WTC11 (cell line): ENCODE data around the gene LILRB3. TPM values are rescaled to one million over a fixed set of nuclear protein-coding genes. Genes with fewer than 3 reads are reported as not detected.

Experiments
- CREM ChIP-seq: sonication (generic); formaldehyde crosslinking; IDR thresholded peaks from 2 replicates; pipeline ENCODE4 v1.8.1; 2022; ENCODE audit warnings: mild to moderate bottlenecking, missing genetic modification reagents, moderate library complexity
- EMX1 ChIP-seq: fragments of 250-450 bp; sonication (Bioruptor Pico); IDR thresholded peaks from 2 replicates; pipeline ENCODE4 v1.8.0; 2021; ENCODE audit warnings: mild to moderate bottlenecking
- ETV6 ChIP-seq: sonication (generic); formaldehyde crosslinking; IDR thresholded peaks from 2 replicates; pipeline ENCODE4 v1.8.1; 2022; ENCODE audit warnings: mild to moderate bottlenecking, missing genetic modification reagents
- FOXJ3 ChIP-seq: sonication (generic); formaldehyde crosslinking; IDR thresholded peaks from 2 replicates; pipeline ENCODE4 v1.9.0; 2021; ENCODE audit warnings: missing genetic modification reagents, mild to moderate bottlenecking, borderline replicate concordance
- FOXP1 ChIP-seq: sonication (generic); formaldehyde crosslinking; IDR thresholded peaks from 2 replicates; pipeline ENCODE4 v1.8.0; 2022; ENCODE audit warnings: missing genetic modification reagents, mild to moderate bottlenecking, moderate library complexity, borderline replicate concordance
- HMGA2 ChIP-seq: fragments of 250-450 bp; sonication (Bioruptor Pico); IDR thresholded peaks from 2 replicates; pipeline ENCODE4 v1.4.0; 2021; ENCODE audit warnings: mild to moderate bottlenecking, moderate library complexity
- JAZF1 ChIP-seq: fragments of 250-450 bp; sonication (Bioruptor Pico); IDR thresholded peaks from 2 replicates; pipeline ENCODE4 v1.9.0; 2021; ENCODE audit warnings: moderate library complexity, mild to moderate bottlenecking, inconsistent platforms
- JUN ChIP-seq: sonication (generic); formaldehyde crosslinking; IDR thresholded peaks from 2 replicates; pipeline ENCODE4 v1.8.0; 2023; ENCODE audit warnings: mild to moderate bottlenecking, missing genetic modification reagents
- MXD4 ChIP-seq: fragments of 250-450 bp; sonication (Bioruptor Pico); IDR thresholded peaks from 2 replicates; pipeline ENCODE4 v1.8.0; 2021; ENCODE audit warnings: mild to moderate bottlenecking, moderate library complexity, borderline replicate concordance
- MYBL2 ChIP-seq: sonication (generic); formaldehyde crosslinking; IDR thresholded peaks from 2 replicates; pipeline ENCODE4 v1.8.1; 2023; ENCODE audit warnings: mild to moderate bottlenecking, moderate library complexity, missing genetic modification reagents
- NR1H2 ChIP-seq: sonication (generic); formaldehyde crosslinking; IDR thresholded peaks from 2 replicates; pipeline ENCODE4 v1.9.0; 2021; ENCODE audit warnings: mild to moderate bottlenecking, moderate library complexity, missing genetic modification reagents
- NR2C2 ChIP-seq: sonication (generic); formaldehyde crosslinking; IDR thresholded peaks from 2 replicates; pipeline ENCODE4 v1.8.0; 2022; ENCODE audit warnings: mild to moderate bottlenecking, missing genetic modification reagents
- NR3C1 ChIP-seq: sonication (generic); formaldehyde crosslinking; conservative IDR thresholded peaks from 2 replicates; pipeline ENCODE4 v1.8.1; 2023; ENCODE audit warnings: low read depth, mild to moderate bottlenecking, missing genetic modification reagents
- SP1 ChIP-seq: sonication (generic); formaldehyde crosslinking; conservative IDR thresholded peaks from 2 replicates; pipeline ENCODE4 v1.8.1; 2022; ENCODE audit warnings: missing genetic modification reagents
- TCF7 ChIP-seq: sonication (generic); formaldehyde crosslinking; IDR thresholded peaks from 2 replicates; pipeline ENCODE4 v1.8.0; 2022; ENCODE audit warnings: mild to moderate bottlenecking, low read depth, missing genetic modification reagents, moderate library complexity
- TEAD1 ChIP-seq: sonication (generic); formaldehyde crosslinking; IDR thresholded peaks from 2 replicates; pipeline ENCODE4 v1.8.0; 2022; ENCODE audit warnings: mild to moderate bottlenecking, missing genetic modification reagents
- ZNF121 ChIP-seq: sonication (generic); formaldehyde crosslinking; IDR thresholded peaks from 2 replicates; pipeline ENCODE4 v1.8.0; 2023; ENCODE audit warnings: missing genetic modification reagents
- ZNF138 ChIP-seq: sonication (generic); formaldehyde crosslinking; conservative IDR thresholded peaks from 2 replicates; pipeline ENCODE4 v1.8.1; 2022; ENCODE audit warnings: mild to moderate bottlenecking, moderate library complexity, missing genetic modification reagents
- ZNF219 ChIP-seq: sonication (generic); formaldehyde crosslinking; IDR thresholded peaks from 2 replicates; pipeline ENCODE4 v1.8.0; 2023; ENCODE audit warnings: missing genetic modification reagents, mild to moderate bottlenecking, borderline replicate concordance
- ZNF317 ChIP-seq: sonication (generic); formaldehyde crosslinking; IDR thresholded peaks from 2 replicates; pipeline ENCODE4 v1.8.1; 2023; ENCODE audit warnings: low read depth, mild to moderate bottlenecking, moderate library complexity, missing genetic modification reagents, borderline replicate concordance
- ZNF671 ChIP-seq: fragments of 250-450 bp; sonication (Bioruptor Pico); IDR thresholded peaks from 2 replicates; pipeline ENCODE4 v1.8.0; 2021; ENCODE audit warnings: mild to moderate bottlenecking
- total RNA-seq: library from RNA; stranded (reverse); gene quantifications from 3 replicates; pipeline ENCODE4 v1.2.3, GENCODE V29; 2021
- TF ChIP-seq, protein P1 (sequence below): sonication (generic); formaldehyde crosslinking; IDR thresholded peaks from 2 replicates; pipeline ENCODE4 v1.8.1; 2023; ENCODE audit warnings: mild to moderate bottlenecking, moderate library complexity, missing genetic modification reagents
- TF ChIP-seq, protein P2 (sequence below): sonication (generic); formaldehyde crosslinking; IDR thresholded peaks from 2 replicates; pipeline ENCODE4 v1.8.0; 2022; ENCODE audit warnings: mild to moderate bottlenecking, missing genetic modification reagents
- TF ChIP-seq, protein P3 (sequence below): sonication (generic); formaldehyde crosslinking; IDR thresholded peaks from 2 replicates; pipeline ENCODE4 v1.8.1; 2023; ENCODE audit warnings: mild to moderate bottlenecking, missing genetic modification reagents, moderate library complexity
- TF ChIP-seq, protein P4 (sequence below): sonication (generic); formaldehyde crosslinking; IDR thresholded peaks from 2 replicates; pipeline ENCODE4 v1.8.1; 2022; ENCODE audit warnings: mild to moderate bottlenecking, moderate library complexity, missing genetic modification reagents
- TF ChIP-seq, protein P5 (sequence below): fragments of 200-600 bp; IDR thresholded peaks from 2 replicates; pipeline ENCODE4 v1.8.0; 2022; ENCODE audit warnings: antibody characterized with exemption
- TF ChIP-seq, protein P6 (sequence below): fragments of 250-450 bp; sonication (Bioruptor Pico); IDR thresholded peaks from 2 replicates; pipeline ENCODE4 v1.9.0; 2021; ENCODE audit warnings: mild to moderate bottlenecking
- TF ChIP-seq, protein P7 (sequence below): sonication (generic); formaldehyde crosslinking; IDR thresholded peaks from 2 replicates; pipeline ENCODE4 v1.8.1; 2022; ENCODE audit warnings: missing genetic modification reagents, borderline replicate concordance

Gene LILRB3
- total RNA-seq, 1 experiment from 2014 or later = not detected

DNA sequence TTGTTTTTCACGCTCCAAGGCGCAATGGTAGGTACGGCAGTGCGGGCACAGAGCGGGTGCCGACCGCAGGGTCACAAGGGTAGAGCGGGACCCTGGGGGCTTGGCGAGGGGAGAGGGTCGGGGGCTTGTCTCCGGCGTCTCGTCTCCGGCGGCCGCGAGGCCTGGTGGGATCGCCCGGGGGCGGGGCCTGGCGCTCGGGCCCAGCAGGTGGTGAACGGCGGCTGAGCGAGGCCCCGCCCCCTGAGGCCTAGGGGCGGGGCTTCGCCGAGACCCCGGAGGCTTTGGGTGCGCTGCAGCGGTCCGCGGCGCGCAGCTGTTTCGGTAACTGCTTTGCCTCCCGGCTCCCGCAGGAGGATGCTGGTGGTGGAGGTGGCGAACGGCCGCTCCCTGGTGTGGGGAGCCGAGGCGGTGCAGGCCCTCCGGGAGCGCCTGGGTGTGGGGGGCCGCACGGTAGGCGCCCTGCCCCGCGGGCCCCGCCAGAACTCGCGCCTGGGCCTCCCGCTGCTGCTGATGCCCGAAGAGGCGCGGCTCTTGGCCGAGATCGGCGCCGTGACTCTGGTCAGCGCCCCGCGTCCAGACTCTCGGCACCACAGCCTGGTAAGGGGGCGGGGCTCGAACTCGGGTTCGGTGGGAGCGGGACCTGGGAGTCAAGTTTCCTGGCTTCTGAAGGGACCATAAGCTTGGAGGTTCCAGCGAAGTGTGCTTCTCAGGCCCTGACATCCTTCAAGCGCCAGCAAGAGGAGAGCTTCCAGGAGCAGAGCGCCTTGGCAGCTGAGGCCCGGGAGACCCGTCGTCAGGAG lies 31.6 kb downstream of the LILRB3 start, which contains the start of gene TSEN34 (continued):
- TF ChIP-seq, protein P1, sequence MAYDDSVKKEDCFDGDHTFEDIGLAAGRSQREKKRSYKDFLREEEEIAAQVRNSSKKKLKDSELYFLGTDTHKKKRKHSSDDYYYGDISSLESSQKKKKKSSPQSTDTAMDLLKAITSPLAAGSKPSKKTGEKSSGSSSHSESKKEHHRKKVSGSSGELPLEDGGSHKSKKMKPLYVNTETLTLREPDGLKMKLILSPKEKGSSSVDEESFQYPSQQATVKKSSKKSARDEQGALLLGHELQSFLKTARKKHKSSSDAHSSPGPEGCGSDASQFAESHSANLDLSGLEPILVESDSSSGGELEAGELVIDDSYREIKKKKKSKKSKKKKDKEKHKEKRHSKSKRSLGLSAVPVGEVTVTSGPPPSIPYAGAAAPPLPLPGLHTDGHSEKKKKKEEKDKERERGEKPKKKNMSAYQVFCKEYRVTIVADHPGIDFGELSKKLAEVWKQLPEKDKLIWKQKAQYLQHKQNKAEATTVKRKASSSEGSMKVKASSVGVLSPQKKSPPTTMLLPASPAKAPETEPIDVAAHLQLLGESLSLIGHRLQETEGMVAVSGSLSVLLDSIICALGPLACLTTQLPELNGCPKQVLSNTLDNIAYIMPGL = peak; percentile 48; the same call in 1 of the 2 replicates
- TF ChIP-seq ZNF121 (no peak), ZNF317 (CRISPR knock-in tag) (no peak; the same call in 1 of the 2 replicates), NR1H2 (CRISPR knock-in tag) (no peak), ETV6 (CRISPR knock-in tag) (no peak; the same call in 1 of the 2 replicates), JAZF1 (CRISPR knock-in tag) (no peak), TCF7 (CRISPR knock-in tag) (no peak), ZNF219 (CRISPR knock-in tag) (no peak), TEAD1 (CRISPR knock-in tag) (no peak), JUN (0 out of 2 replicates have a peak, but pooled peaks have one; percentile 49), FOXJ3 (no peak), HMGA2 (CRISPR knock-in tag) (no peak), MXD4 (CRISPR knock-in tag) (no peak), MYBL2 (peak; percentile 59; the same call in 1 of the 2 replicates), CREM (CRISPR knock-in tag) (peak; percentile 41; the same call in 1 of the 2 replicates), NR2C2 (CRISPR knock-in tag) (no peak), EMX1 (CRISPR knock-in tag) (no peak), ZNF671 (CRISPR knock-in tag) (no peak), SP1 (CRISPR knock-in tag) (peak; percentile 49; the same call in 1 of the 2 replicates), FOXP1 (peak; percentile 85), ZNF138 (CRISPR knock-in tag) (no peak), NR3C1 (no peak)
- TF ChIP-seq, protein P2, sequence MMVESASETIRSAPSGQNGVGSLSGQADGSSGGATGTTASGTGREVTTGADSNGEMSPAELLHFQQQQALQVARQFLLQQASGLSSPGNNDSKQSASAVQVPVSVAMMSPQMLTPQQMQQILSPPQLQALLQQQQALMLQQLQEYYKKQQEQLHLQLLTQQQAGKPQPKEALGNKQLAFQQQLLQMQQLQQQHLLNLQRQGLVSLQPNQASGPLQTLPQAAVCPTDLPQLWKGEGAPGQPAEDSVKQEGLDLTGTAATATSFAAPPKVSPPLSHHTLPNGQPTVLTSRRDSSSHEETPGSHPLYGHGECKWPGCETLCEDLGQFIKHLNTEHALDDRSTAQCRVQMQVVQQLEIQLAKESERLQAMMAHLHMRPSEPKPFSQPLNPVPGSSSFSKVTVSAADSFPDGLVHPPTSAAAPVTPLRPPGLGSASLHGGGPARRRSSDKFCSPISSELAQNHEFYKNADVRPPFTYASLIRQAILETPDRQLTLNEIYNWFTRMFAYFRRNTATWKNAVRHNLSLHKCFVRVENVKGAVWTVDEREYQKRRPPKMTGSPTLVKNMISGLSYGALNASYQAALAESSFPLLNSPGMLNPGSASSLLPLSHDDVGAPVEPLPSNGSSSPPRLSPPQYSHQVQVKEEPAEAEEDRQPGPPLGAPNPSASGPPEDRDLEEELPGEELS (CRISPR knock-in tag) = peak; percentile 9; the same call in 1 of the 2 replicates
- TF ChIP-seq, protein P3, sequence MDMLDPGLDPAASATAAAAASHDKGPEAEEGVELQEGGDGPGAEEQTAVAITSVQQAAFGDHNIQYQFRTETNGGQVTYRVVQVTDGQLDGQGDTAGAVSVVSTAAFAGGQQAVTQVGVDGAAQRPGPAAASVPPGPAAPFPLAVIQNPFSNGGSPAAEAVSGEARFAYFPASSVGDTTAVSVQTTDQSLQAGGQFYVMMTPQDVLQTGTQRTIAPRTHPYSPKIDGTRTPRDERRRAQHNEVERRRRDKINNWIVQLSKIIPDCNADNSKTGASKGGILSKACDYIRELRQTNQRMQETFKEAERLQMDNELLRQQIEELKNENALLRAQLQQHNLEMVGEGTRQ = no peak
- TF ChIP-seq, protein P4, sequence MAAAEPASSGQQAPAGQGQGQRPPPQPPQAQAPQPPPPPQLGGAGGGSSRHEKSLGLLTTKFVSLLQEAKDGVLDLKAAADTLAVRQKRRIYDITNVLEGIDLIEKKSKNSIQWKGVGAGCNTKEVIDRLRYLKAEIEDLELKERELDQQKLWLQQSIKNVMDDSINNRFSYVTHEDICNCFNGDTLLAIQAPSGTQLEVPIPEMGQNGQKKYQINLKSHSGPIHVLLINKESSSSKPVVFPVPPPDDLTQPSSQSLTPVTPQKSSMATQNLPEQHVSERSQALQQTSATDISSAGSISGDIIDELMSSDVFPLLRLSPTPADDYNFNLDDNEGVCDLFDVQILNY (CRISPR knock-in tag) = peak; percentile 71; the same call in 1 of the 2 replicates
- TF ChIP-seq, protein P5, sequence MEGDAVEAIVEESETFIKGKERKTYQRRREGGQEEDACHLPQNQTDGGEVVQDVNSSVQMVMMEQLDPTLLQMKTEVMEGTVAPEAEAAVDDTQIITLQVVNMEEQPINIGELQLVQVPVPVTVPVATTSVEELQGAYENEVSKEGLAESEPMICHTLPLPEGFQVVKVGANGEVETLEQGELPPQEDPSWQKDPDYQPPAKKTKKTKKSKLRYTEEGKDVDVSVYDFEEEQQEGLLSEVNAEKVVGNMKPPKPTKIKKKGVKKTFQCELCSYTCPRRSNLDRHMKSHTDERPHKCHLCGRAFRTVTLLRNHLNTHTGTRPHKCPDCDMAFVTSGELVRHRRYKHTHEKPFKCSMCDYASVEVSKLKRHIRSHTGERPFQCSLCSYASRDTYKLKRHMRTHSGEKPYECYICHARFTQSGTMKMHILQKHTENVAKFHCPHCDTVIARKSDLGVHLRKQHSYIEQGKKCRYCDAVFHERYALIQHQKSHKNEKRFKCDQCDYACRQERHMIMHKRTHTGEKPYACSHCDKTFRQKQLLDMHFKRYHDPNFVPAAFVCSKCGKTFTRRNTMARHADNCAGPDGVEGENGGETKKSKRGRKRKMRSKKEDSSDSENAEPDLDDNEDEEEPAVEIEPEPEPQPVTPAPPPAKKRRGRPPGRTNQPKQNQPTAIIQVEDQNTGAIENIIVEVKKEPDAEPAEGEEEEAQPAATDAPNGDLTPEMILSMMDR = no peak
- TF ChIP-seq, protein P6, sequence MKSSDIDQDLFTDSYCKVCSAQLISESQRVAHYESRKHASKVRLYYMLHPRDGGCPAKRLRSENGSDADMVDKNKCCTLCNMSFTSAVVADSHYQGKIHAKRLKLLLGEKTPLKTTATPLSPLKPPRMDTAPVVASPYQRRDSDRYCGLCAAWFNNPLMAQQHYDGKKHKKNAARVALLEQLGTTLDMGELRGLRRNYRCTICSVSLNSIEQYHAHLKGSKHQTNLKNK (CRISPR knock-in tag) = no peak
- TF ChIP-seq, protein P7, sequence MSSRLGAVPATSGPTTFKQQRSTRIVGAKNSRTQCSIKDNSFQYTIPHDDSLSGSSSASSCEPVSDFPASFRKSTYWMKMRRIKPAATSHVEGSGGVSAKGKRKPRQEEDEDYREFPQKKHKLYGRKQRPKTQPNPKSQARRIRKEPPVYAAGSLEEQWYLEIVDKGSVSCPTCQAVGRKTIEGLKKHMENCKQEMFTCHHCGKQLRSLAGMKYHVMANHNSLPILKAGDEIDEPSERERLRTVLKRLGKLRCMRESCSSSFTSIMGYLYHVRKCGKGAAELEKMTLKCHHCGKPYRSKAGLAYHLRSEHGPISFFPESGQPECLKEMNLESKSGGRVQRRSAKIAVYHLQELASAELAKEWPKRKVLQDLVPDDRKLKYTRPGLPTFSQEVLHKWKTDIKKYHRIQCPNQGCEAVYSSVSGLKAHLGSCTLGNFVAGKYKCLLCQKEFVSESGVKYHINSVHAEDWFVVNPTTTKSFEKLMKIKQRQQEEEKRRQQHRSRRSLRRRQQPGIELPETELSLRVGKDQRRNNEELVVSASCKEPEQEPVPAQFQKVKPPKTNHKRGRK (CRISPR knock-in tag) = no peak
